HL-60 (cell line): ENCODE measurements around the gene CACNA2D1.

Experiments used
- DNase-seq, 2 experiments: peaks; one replicate each; pipeline ENCODE4 v3.0.0-alpha.2; 2010 to 2020; ENCODE audit warnings: low read depth in 1 of 2, low spot score in 1 of 2
- H3K27ac ChIP-seq: fragments of 250-450 bp; sonication (Bioruptor Pico); replicated peaks from 2 replicates; pipeline ENCODE4 v1.5.1; 2020; ENCODE audit warnings: mild to moderate bottlenecking, moderate library complexity
- H3K27me3 ChIP-seq: fragments of 250-450 bp; sonication (Bioruptor Pico); 2 replicates; pipeline ENCODE4 v1.5.1; 2021; ENCODE audit warnings: mild to moderate bottlenecking, moderate library complexity; ENCODE audit not compliant: insufficient read depth, poor library complexity, severe bottlenecking
- H3K4me3 ChIP-seq: replicated peaks from 2 replicates; pipeline ENCODE4 v1.5.1; 2011; ENCODE audit warnings: mild to moderate bottlenecking, control low read depth, low read length; ENCODE audit not compliant: insufficient read depth
- CTCF ChIP-seq: IDR thresholded peaks from one replicate; pipeline ENCODE4 v1.5.1; 2011; ENCODE audit warnings: low read length, control low read depth, inconsistent platforms; ENCODE audit not compliant: insufficient read depth
- GABPA ChIP-seq: IDR thresholded peaks from 2 replicates; pipeline ENCODE4 v1.6.1; 2012; ENCODE audit warnings: low read depth
- POLR2AphosphoS5 ChIP-seq: IDR thresholded peaks from 2 replicates; pipeline ENCODE4 v1.6.1; 2012; ENCODE audit warnings: low read depth
- REST ChIP-seq: IDR thresholded peaks from 2 replicates; pipeline ENCODE4 v1.6.1; 2012; ENCODE audit warnings: low read depth; ENCODE audit not compliant: insufficient replicate concordance
- SPI1 ChIP-seq: IDR thresholded peaks from 2 replicates; pipeline ENCODE4 v1.6.1; 2012; ENCODE audit warnings: low read depth, mild to moderate bottlenecking, borderline replicate concordance

Gene CACNA2D1

GRCh38 chr7:82044497-82045080 lies 399.0 kb downstream of the CACNA2D1 start:
- H3K27me3 ChIP-seq = peaks cover 3% of the 10 kb centered on the region
- TF ChIP-seq CTCF = peak; percentile 6
- TF ChIP-seq REST = no peak
- TF ChIP-seq SPI1 = no peak
- no peak overlapping the region for H3K27ac ChIP-seq
- DNase-seq = peak; percentile 3 to 17
- no peak overlapping the region for H3K4me3 ChIP-seq

- TF ChIP-seq GABPA (no peak), REST (no peak), POLR2AphosphoS5 (no peak), SPI1 (no peak), CTCF (no peak)
- Histone ChIP-seq H3K4me3 (no peak overlapping the region), H3K27me3 (peaks cover 3% of the 10 kb centered on the region), H3K27ac (no peak overlapping the region)
- no peak for DNase-seq
Measured at GRCh38 chr7:82039621-82040020, 404.0 kb downstream of the CACNA2D1 start.

GRCh38 chr7:82036146-82036886 lies 407.3 kb downstream of the CACNA2D1 start:
- no peak overlapping the region for H3K4me3 ChIP-seq
- TF ChIP-seq SPI1 (no peak), GABPA (no peak), POLR2AphosphoS5 (no peak), CTCF (no peak), REST (no peak)
- no peak overlapping the region for H3K27ac ChIP-seq
- DNase-seq = no peak
- H3K27me3 ChIP-seq = peaks cover 3% of the 10 kb centered on the region
